SJCRH30 (cell line): ENCODE measurements around the gene IER3. TPM values are rescaled to one million over a fixed set of nuclear protein-coding genes. Genes with fewer than 3 reads are reported as not detected.

Source experiments
- total RNA-seq: library from RNA; depleted of rRNA; stranded (reverse); fragments of >200 nt; shearing (Covaris generic); gene quantifications from 2 replicates; pipeline ENCODE4 v1.2.3, GENCODE V29; 2014; rRNA removed

IER3 gene
- total RNA-seq, 1 experiment from 2014 or later: 19.9 TPM

Other genes with a start within 250 kb of the IER3 start
- gene GNL1, start 188.1 kb downstream of the IER3 start, total RNA-seq: 35.7 and 42.4 TPM in 2 replicates
- gene PRR3, start 187.3 kb downstream of the IER3 start, total RNA-seq: 30.1 and 30.8 TPM in 2 replicates
- 68.0 and 74.7 TPM in 2 replicates for gene ABCF1, start 173.1 kb downstream of the IER3 start, total RNA-seq
- gene PPP1R10, start 127.3 kb downstream of the IER3 start, total RNA-seq: 93.7 and 120 TPM in 2 replicates
- 48.8 and 51.6 TPM in 2 replicates for gene MRPS18B, start 126.7 kb downstream of the IER3 start, total RNA-seq
- 11.4 and 13.0 TPM in 2 replicates for gene ATAT1, start 117.7 kb downstream of the IER3 start, total RNA-seq
- gene C6orf136, start 97.4 kb downstream of the IER3 start, total RNA-seq: 9.1 and 10.0 TPM in 2 replicates
- gene DHX16, start 71.5 kb downstream of the IER3 start, total RNA-seq: 26.5 and 29.0 TPM in 2 replicates
- gene PPP1R18, start 57.9 kb downstream of the IER3 start, total RNA-seq: 39.4 and 44.3 TPM in 2 replicates
- 25.0 and 29.6 TPM in 2 replicates for gene NRM, start 53.6 kb downstream of the IER3 start, total RNA-seq
- 24.6 and 25.0 TPM in 2 replicates for gene MDC1, start 27.3 kb downstream of the IER3 start, total RNA-seq
- gene TUBB, start 24.2 kb downstream of the IER3 start, total RNA-seq: 1,652 and 1,704 TPM in 2 replicates
- 87.4 and 92.2 TPM in 2 replicates for gene FLOT1, start 1.9 kb downstream of the IER3 start, total RNA-seq
- 73.2 and 80.9 TPM in 2 replicates for gene DDR1, start 140.0 kb upstream of the IER3 start, total RNA-seq
- gene GTF2H4, start 163.7 kb upstream of the IER3 start, total RNA-seq: 15.1 and 24.2 TPM in 2 replicates
- gene VARS2, start 169.7 kb upstream of the IER3 start, total RNA-seq: 21.3 and 23.5 TPM in 2 replicates
- not detected in 2 replicates for gene SFTA2, start 187.6 kb upstream of the IER3 start, total RNA-seq
- not detected in 2 replicates for gene MUCL3, start 196.4 kb upstream of the IER3 start, total RNA-seq
- not detected in 2 replicates for gene MUC21, start 239.2 kb upstream of the IER3 start, total RNA-seq